Measurements from ENCODE around the gene TMCO6.
A peak's percentile ranks its signal among the peaks of the same experiment; 100 is the strongest.
"Not testable (repeated sequence)": the region's sequence is repeated elsewhere in the genome, so short reads cannot be mapped to it uniquely, and the experiment has no call there.

TMCO6 gene

DNA sequence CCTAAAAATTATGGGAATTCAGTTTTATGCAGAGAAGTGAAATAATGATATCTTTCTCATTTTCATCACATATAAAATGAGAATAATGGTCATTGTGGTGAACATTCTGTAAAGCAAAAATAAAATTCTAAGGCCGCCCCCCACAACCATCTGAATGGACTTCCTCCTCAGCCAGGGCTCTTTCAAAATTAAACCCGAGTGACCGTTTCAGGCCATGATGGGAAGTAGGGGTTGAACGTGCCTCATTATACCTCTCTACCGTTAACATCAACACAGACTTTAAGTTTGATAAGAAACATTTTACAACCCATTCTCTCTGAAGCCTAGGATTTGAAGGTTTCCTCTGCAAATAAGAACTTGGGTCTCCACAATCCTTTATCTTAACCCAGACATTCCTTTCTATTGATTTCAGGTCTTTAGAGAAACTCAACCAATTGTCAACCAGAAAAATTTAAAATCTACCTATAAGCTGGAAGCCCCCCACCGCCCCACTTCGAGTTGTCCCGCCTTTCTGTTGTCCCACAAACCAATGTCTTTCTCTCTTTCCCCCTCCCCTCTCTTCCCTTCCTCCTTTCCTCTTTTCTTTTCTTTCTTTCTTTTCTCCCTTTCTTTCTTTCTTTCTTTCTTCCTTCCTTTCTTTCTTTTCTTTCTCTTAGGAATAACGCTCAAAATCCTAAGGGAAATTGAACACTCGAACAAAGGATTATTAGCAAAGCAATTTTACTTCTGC lies 1.7 kb upstream of the TMCO6 start:
- H3K36me3 Mint-ChIP-seq = peaks cover 7% of the 10 kb centered on the region
- DNase-seq (ENCODE audit: low spot score in 2 of 2) (no peak), ATAC-seq (no peak)
- H3K27ac Mint-ChIP-seq = peak overlapping the region; percentile 96
- H3K9me3 Mint-ChIP-seq = no peaks in the 10 kb centered on the region
- H3K4me1 Mint-ChIP-seq = peaks cover 62% of the 10 kb centered on the region
- H3K4me3 Mint-ChIP-seq = no peak overlapping the region

DNA sequence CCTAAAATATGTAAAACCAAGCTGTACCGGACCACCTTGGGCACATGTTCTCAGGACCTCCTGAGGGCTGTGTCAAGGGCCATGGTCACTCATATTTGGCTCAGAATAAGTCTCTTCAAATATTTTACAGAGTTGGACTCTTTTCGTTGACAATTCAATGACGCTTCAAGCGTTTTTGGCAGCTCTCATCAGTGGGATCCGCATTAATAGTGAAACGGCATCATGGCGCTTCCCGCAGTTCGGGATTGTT lies 428 bp upstream of the TMCO6 start:
- ATAC-seq; H3K9me3 Mint-ChIP-seq; DNase-seq (ENCODE audit: low spot score in 2 of 2): not testable (repeated sequence)
- H3K36me3 Mint-ChIP-seq = peaks cover 20% of the 10 kb centered on the region
- H3K27ac Mint-ChIP-seq = peak overlapping the region; percentile 96
- peaks cover 54% of the 10 kb centered on the region for H3K4me1 Mint-ChIP-seq
- peak overlapping the region; percentile 84 for H3K4me3 Mint-ChIP-seq

DNA sequence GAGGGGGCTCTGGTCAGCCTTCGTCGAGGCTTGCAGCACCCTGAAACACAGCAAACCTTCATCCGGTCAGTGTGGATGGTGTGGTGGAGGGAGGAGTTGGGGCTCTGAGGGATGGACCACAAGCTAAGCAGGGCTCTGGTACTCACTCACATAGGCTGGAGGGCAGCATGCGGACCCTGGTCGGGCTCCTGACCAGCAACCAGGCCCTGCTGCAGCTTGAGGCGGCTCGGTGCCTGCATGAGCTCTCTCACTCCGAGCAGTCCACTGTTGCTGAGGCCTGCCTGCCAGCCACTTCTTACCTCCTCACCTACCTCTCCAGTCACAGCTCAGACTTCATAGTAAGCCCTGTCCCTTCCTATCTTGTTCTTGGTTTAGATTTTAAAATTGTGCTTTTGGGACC lies 2.5 kb downstream of the TMCO6 start:
- peak overlapping the region; percentile 70 for H3K27ac Mint-ChIP-seq
- H3K4me3 Mint-ChIP-seq = no peak overlapping the region
- no peak for DNase-seq (ENCODE audit: low spot score in 2 of 2)
- H3K9me3 Mint-ChIP-seq = no peaks in the 10 kb centered on the region
- peaks cover 47% of the 10 kb centered on the region for H3K36me3 Mint-ChIP-seq
- no peak for ATAC-seq
- H3K4me1 Mint-ChIP-seq = peaks cover 64% of the 10 kb centered on the region

DNA sequence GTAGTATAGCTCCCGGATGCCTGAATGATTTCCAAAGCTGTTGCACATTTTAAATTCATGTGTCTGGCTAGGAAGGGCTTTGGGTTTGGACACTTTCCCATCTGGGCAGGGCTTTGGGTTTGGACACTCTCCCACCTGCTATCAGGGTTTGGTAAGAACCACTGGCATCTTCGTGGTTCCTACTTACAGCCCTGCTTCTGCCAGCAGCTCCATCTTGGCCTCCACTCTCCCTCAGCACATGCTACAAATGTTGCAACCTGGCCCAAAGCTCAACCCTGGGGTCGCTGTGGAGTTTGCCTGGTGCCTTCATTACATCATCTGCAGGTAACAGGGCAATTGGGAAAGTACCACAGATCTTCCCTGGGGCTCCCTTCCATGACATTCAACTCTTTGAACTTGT lies 3.5 kb downstream of the TMCO6 start:
- no peak for ATAC-seq
- H3K4me1 Mint-ChIP-seq = peaks cover 65% of the 10 kb centered on the region
- H3K27ac Mint-ChIP-seq = peak overlapping the region; percentile 70
- no peak for DNase-seq (ENCODE audit: low spot score in 2 of 2)
- H3K4me3 Mint-ChIP-seq = no peak overlapping the region
- H3K36me3 Mint-ChIP-seq = peaks cover 52% of the 10 kb centered on the region
- H3K9me3 Mint-ChIP-seq = no peaks in the 10 kb centered on the region

DNA sequence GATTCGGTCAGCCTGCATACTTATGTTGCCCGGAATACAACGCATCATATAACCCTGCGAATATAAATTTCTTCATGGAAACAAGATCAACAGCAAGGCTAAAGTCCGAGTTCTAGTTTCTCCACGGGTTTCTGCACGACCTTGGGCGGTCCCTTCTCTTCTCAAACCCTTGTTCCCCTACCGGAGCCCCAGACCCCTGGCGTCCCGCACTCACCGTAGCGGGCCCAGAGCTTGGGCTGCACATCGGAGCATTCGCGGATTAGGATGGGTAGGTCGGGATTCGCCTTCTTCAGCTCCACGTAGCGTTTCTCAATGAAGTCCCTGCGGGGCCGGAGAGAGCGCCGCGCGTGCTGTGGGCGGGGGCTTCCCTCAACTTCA lies 7.8 kb downstream of the TMCO6 start:
- peaks cover 94% of the 10 kb centered on the region for H3K36me3 Mint-ChIP-seq

DNA sequence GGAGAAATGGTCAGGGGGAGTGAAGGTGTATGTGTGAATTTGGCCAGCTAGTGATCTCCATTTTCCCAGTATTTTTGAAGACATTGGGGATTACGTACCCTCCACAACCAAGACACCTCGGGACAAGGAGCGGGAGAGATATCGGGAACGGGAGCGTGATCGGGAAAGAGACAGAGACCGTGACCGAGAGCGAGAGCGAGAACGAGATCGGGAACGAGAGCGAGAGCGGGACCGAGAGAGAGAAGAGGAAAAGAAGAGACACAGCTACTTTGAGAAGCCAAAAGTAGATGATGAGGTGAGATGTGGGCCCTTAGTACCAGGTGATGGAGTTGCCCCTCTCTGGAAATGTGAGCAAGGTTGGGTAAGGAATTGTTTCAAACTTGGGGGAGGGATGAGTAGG lies 19.6 kb downstream of the TMCO6 start:
- H3K36me3 Mint-ChIP-seq = peaks cover 96% of the 10 kb centered on the region
- no peak overlapping the region for H3K4me3 Mint-ChIP-seq
- no peak for ATAC-seq
- peaks cover 5% of the 10 kb centered on the region for H3K4me1 Mint-ChIP-seq
- no peaks in the 10 kb centered on the region for H3K9me3 Mint-ChIP-seq
- peak overlapping the region; percentile 58 for H3K27ac Mint-ChIP-seq
- DNase-seq (ENCODE audit: low spot score in 2 of 2) = no peak

More for the DNA sequence above, 7.8 kb downstream of the TMCO6 start:
- Mint-ChIP-seq H3K27ac (peak overlapping the region; percentile 95), H3K9me3 (no peaks in the 10 kb centered on the region), H3K4me3 (peak overlapping the region; percentile 88), H3K4me1 (peaks cover 58% of the 10 kb centered on the region)
- DNase-seq (ENCODE audit: low spot score in 2 of 2) = no peak
- peak; percentile 40 for ATAC-seq

DNA sequence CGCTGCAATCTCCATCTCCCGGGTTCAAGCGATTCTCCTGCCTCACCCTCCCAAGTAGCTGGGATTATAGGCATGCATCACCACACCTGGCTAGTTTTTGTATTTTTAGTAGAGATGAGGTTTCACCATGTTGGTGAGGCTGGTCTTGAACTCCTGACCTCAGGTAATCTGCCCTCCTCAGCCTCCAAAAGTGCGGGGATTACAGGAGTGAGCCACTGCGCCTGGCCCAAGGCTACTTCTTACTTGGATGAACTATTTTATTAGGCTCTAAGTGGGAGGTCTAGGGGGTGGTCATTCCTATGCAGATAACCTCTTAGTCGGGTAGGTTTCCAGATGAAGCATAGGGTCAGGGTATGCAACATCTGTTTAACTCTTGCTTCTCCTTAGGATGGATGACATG lies 21.1 kb downstream of the TMCO6 start:
- Mint-ChIP-seq H3K4me1 (peaks cover 13% of the 10 kb centered on the region), H3K36me3 (peaks cover 96% of the 10 kb centered on the region)
- not testable (repeated sequence) for DNase-seq (ENCODE audit: low spot score in 2 of 2); ATAC-seq; H3K9me3 Mint-ChIP-seq; H3K4me3 Mint-ChIP-seq; H3K27ac Mint-ChIP-seq

DNA sequence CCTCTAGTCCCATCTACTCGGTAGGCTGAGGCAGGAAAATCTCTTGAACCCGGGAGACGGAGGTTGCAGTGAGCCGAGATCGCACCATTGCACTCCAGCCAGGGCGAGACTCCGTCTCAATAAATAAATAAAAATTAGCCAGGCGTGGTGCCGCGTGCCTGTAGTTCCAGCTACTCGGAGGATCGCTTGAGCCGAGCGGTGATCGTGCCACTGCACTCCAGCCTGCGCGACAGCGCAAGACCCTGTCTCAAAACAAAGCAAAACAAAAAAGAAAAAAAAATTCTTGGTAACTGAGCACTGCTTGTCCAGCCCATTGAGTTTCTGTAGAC lies 24.7 kb downstream of the TMCO6 start:
- Mint-ChIP-seq H3K4me1 (peaks cover 37% of the 10 kb centered on the region), H3K36me3 (peaks cover 81% of the 10 kb centered on the region), H3K9me3 (no peaks in the 10 kb centered on the region), H3K4me3 (peak overlapping the region; percentile 100), H3K27ac (peak overlapping the region; percentile 97)
- ATAC-seq (no peak), DNase-seq (ENCODE audit: low spot score in 2 of 2) (no peak)

DNA sequence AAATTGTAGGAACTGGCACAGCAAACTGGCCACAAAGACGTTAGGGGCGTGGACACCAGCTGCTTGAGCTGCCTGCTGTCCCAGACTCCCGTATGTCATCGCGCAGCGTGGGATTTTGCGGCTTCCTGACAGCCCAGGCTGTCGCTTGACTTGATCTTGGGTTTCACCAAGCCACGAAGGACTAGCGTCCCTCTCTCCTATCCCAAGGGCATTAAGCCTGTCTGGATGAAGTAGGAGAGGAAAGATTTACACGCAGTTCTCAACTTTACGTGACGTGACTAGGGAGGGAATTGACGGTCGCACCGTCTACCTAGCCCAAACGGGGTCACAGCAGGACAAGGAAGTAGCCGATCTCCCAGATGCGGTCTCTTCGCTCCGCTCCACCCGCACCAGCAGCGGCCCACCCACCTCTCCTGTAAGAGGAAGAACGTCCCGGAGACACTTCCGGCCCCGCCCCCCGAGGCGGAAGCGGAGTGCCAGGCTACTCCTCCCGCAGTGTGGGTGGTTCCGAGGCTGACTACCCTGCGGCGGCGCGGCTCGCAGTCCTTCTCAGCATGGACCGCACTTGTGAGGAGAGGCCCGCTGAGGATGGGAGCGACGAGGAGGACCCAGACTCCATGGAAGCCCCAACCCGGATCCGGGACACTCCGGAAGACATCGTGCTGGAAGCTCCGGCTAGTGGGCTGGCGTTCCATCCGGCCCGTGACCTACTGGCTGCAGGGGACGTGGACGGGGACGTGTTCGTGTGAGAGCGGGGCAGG lies 25.3 kb downstream of the TMCO6 start, which contains the start of gene WDR55:
Gene WDR55 (plus strand): TSS at position 546 of the 761 bp plus-strand sequence. CDS start 9 bp downstream, at position 555.
- H3K27ac Mint-ChIP-seq = peak within 1 kb of the TSS; percentile 97
- DNase-seq (ENCODE audit: low spot score in 2 of 2) (peak; percentile 88 to 97), ATAC-seq (peak; percentile 98)

DNA sequence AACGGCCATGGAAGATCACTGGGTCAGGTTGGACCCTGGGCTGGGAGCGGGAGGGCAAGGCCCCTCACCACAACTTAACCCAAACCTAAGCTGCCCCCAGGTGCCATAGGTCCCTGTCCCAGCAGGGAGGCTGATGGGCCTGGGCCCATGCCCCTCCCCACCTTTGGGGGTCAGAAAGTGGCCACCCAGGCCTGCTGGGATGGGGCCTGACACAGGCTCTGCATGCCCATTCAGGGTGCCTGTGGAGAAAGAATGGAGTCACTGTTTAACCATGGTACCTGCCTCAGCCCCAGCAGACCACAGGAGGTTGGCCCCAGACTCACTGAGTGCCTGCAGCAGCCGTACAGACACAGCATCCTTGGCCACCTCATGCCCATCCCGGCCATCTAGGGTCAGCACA lies 31.8 kb downstream of the TMCO6 start:
- H3K36me3 Mint-ChIP-seq = peaks cover 88% of the 10 kb centered on the region
- not testable (repeated sequence) for H3K27ac Mint-ChIP-seq; H3K9me3 Mint-ChIP-seq; ATAC-seq; DNase-seq (ENCODE audit: low spot score in 2 of 2); H3K4me3 Mint-ChIP-seq
- H3K4me1 Mint-ChIP-seq = peaks cover 22% of the 10 kb centered on the region

More for the DNA sequence above, 25.3 kb downstream of the TMCO6 start, which contains the start of gene WDR55:
- H3K36me3 Mint-ChIP-seq = peaks cover 81% of the 10 kb centered on the region
- H3K4me3 Mint-ChIP-seq = peak within 1 kb of the TSS; percentile 100
- peaks cover 37% of the 10 kb centered on the region for H3K4me1 Mint-ChIP-seq
- no peaks in the 10 kb centered on the region for H3K9me3 Mint-ChIP-seq

DNA sequence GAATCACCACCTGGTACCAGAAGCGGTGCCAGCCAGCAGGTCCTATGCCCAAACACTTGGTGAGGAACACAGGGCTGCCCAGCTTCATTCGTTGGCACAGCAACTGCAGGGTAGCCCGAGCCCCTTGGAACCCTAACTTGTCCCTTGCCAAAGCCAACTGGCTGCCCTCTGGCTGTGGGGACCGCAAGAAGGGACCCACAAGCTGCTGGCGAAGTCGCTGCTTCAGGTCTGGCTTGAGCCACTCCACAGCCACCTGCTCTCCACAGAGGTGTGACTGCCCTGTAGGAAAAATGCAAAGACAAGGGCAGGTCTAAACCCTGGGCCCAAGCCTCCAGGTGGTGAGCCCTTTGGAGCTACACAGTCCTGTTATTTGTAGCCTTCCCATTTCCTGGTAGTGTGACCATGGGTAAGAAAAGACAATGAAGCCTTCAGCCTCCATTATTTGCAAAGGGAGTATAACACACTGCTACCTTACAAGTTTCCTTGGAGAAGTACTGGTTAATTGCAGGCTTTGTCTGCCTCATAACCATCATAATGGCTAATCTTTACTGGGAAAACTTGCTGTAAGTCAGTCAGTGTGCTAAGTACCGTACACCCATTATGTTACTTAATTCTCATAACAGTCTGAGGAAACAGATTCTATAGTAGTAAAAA lies 32.3 kb downstream of the TMCO6 start:
- ATAC-seq (no peak), DNase-seq (ENCODE audit: low spot score in 2 of 2) (no peak)
- H3K4me1 Mint-ChIP-seq = peaks cover 16% of the 10 kb centered on the region
- peaks cover 93% of the 10 kb centered on the region for H3K36me3 Mint-ChIP-seq
- no peaks in the 10 kb centered on the region for H3K9me3 Mint-ChIP-seq
- H3K27ac Mint-ChIP-seq = no peak overlapping the region
- no peak overlapping the region for H3K4me3 Mint-ChIP-seq

DNA sequence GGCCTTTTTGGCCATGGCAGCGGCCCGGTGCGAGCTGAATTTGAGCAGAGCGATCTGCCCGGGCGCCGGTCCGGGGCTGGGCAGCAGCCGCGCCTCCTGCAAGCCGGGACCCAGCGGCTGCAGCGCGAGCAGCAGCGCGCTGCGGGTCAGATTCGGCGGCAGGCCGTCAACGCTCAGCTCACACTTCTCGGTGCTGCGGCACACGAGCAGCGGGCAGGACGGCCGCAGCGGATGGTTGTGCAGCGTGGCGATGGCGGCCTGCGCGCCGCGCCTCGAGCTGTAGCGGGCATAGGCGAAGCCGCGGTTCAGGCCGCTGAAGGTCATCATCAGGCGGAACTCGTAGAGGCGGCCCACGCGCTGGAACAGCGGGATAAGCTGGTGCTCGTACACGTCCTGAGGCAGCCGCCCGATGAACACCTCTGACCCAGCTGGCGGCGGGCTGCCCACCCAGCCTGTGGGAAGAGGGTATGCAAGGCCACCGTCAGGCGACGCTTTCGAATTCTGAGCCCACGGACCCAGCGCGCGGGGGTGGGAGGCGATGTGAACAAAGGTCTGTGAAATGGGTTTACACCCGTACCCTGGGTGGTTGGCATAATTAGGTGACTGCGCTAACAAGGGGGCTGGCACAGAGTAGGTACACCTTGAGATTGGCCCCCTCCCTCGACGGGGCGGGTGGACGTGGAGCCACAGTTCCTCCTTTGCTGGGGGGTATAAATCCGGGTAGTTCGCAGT lies 33.4 kb downstream of the TMCO6 start:
- ATAC-seq (no peak), DNase-seq (ENCODE audit: low spot score in 2 of 2) (no peak)
- no peak overlapping the region for H3K27ac Mint-ChIP-seq
- peaks cover 97% of the 10 kb centered on the region for H3K36me3 Mint-ChIP-seq
- H3K9me3 Mint-ChIP-seq = no peaks in the 10 kb centered on the region
- peaks cover 8% of the 10 kb centered on the region for H3K4me1 Mint-ChIP-seq
- H3K4me3 Mint-ChIP-seq = no peak overlapping the region

DNA sequence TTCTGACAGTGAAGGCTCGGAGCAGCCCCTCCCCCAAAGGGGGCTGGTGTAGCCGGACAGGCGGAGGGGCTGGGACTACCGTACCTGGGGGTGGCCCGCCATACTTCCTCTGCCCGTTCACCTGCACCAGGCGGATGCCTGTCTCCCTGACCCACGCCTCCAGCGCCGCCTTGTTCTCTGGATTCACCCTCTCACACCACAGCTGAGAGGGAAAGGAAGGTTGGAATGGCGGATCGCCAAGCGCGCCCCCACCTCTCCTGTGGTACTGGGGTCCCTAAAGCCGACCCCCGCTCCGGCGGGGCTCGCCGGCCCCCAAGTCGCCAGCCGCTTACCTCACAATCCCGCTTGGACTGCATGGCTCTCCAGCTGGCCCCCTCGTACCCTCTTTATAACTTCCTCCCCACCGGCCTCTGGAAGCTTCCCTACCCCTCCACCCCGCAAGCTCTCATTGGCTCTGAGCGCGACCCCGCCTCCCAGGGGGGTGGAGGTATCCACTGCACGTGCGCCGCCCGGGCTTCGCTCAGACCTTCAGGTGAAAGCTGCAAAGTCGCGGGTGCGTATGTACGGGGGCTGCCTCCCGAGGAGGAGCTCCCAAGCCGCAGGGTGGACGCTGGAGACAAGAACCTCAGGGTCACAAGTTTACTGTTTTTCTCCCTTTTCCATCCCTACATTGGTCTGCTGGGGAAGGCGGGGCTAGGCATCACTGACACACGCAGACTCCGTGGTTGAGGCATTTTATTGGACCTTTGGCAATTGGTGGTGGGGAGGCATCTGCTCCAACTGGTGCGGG lies 34.1 kb downstream of the TMCO6 start, which contains the start of gene DND1:
Gene DND1 (minus strand): TSS at position 390 of the 790 bp plus-strand sequence. CDS start 34 bp downstream, at position 356.
- H3K27ac Mint-ChIP-seq = peak within 1 kb of the TSS; percentile 60
- peaks cover 97% of the 10 kb centered on the region for H3K36me3 Mint-ChIP-seq
- peak; percentile 6 for ATAC-seq
- H3K4me1 Mint-ChIP-seq = peaks cover under 1% of the 10 kb centered on the region
- no peak for DNase-seq (ENCODE audit: low spot score in 2 of 2)
- no peaks in the 10 kb centered on the region for H3K9me3 Mint-ChIP-seq
- H3K4me3 Mint-ChIP-seq = no peak within 1 kb of the TSS

DNA sequence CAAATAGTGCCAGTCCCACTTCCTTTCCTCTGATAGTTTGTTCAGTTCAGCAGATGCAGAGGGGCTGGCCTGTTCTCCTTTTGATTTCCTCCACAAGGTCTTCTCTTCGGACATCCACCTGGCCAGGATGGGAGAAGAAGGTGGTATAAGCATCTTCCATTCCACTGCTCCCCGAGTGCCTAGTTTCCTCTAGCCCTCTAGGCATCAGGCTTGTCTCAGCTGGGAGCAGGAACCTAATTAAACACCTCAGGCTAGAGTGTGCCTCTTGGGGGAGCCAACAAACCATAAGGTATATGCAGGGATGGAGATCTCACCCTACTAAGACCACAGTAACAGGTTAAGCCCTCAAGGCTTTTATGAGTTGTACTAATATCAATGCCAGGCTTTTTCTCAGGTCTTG lies 35.0 kb downstream of the TMCO6 start:
- Mint-ChIP-seq H3K9me3 (no peaks in the 10 kb centered on the region), H3K4me3 (no peak overlapping the region), H3K4me1 (no peaks in the 10 kb centered on the region), H3K36me3 (peaks cover 97% of the 10 kb centered on the region), H3K27ac (peak overlapping the region; percentile 60)
- no peak for DNase-seq (ENCODE audit: low spot score in 2 of 2)
- ATAC-seq = no peak
